ENCODE data around the gene SHOC2. TPM values are rescaled to one million over a fixed set of nuclear protein-coding genes. Genes with fewer than 3 reads are reported as not detected.

SHOC2 gene
- total RNA-seq, 1 experiment from 2014 or later, result 14.3 TPM

DNA sequence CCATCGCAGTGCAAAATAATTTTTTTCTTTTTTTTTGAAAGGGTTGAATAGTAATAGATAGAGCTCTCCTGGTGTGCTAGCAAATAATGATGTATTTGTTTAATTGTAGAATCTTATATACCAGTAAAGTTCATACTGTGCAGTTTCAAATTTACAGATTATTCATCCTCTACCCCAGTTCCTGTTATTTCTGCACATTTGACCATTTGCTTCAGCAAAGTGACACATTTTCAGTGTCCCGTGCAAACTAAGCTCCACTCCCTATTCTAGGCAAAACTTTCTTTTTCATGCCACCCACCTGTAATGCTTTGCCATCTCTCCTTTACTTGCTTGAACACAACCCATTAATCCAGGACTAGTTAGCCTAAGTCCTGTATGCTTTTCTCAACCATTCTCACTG lies 43.0 kb downstream of the SHOC2 start:
- Histone ChIP-seq H3K27me3 (ENCODE audit: low read length) (no peaks in the 10 kb centered on the region), H3K4me1 (ENCODE audit: insufficient read depth, low read length) (no peaks in the 10 kb centered on the region), H3F3A (ENCODE audit: low read length, unreplicated experiment) (no peaks in the 10 kb centered on the region), H3K4me3 (ENCODE audit: low read length) (no peak overlapping the region), H4K20me1 (ENCODE audit: low read length) (no peaks in the 10 kb centered on the region), H3K9me2 (replicated peaks; ENCODE audit: low read length) (no peaks in the 10 kb centered on the region), H3K9me3 (ENCODE audit: low read length) (no peaks in the 10 kb centered on the region), H3K27ac (ENCODE audit: low read length) (no peak overlapping the region), H3K9ac (ENCODE audit: low read length) (no peak overlapping the region), H3K79me2 (ENCODE audit: low read length) (peaks cover 30% of the 10 kb centered on the region), H3K36me3 (ENCODE audit: low read depth, low read length) (no peaks in the 10 kb centered on the region), H2AFZ (ENCODE audit: low read length) (no peak overlapping the region), H3K4me2 (ENCODE audit: low read length) (no peak overlapping the region)
- TF ChIP-seq EZH2 (IDR thresholded peaks at IDR 0.05; ENCODE audit: low read length, unreplicated experiment) (no peak), EZH2phosphoT487 (IDR thresholded peaks at IDR 0.05; ENCODE audit: borderline replicate concordance, low read length) (no peak)
- TF ChIP-seq, protein P1, sequence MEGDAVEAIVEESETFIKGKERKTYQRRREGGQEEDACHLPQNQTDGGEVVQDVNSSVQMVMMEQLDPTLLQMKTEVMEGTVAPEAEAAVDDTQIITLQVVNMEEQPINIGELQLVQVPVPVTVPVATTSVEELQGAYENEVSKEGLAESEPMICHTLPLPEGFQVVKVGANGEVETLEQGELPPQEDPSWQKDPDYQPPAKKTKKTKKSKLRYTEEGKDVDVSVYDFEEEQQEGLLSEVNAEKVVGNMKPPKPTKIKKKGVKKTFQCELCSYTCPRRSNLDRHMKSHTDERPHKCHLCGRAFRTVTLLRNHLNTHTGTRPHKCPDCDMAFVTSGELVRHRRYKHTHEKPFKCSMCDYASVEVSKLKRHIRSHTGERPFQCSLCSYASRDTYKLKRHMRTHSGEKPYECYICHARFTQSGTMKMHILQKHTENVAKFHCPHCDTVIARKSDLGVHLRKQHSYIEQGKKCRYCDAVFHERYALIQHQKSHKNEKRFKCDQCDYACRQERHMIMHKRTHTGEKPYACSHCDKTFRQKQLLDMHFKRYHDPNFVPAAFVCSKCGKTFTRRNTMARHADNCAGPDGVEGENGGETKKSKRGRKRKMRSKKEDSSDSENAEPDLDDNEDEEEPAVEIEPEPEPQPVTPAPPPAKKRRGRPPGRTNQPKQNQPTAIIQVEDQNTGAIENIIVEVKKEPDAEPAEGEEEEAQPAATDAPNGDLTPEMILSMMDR (conservative IDR thresholded peaks at IDR 0.05; ENCODE audit: low read depth, low read length), result no peak
- ChIA-PET POLR2A (ENCODE audit: unreplicated experiment) (no interaction called here), CTCF (no interaction called here)
- intact Hi-C loops (cut with micrococcal nuclease), result no loop called here
- no TSS peak for BruUV-seq (replicated peaks)
- ATAC-seq (no peak), DNase-seq (no peak)

DNA sequence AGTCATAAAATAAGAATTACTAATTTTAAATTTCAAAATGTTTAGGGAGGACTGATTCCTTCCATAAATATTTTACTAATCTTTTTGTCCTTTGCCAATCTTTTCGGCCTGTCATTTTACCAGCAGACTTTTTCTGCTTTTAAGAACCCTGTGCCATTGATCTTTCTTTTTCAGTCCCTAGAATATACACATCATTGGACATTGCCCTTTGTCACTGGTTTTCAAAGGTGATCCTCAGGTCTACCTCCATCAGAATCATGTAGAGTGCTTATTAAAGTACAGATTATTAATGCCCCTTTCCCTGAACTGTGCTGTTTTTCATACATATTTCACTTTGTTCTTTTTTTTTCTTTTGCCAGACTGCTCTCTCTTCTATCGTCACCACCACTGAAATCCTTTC lies 43.8 kb downstream of the SHOC2 start:
- H3K9me3 ChIP-seq (ENCODE audit: low read length), result no peaks in the 10 kb centered on the region
- CTCF ChIA-PET, result no interaction called here
- no peak overlapping the region for H3K9ac ChIP-seq (ENCODE audit: low read length)
- no peak overlapping the region for H3K27ac ChIP-seq (ENCODE audit: low read length)
- POLR2A ChIA-PET (ENCODE audit: unreplicated experiment), result no interaction called here
- no TSS peak for BruUV-seq (replicated peaks)
- no peak overlapping the region for H2AFZ ChIP-seq (ENCODE audit: low read length)
- DNase-seq (no peak), ATAC-seq (no peak)
- no peaks in the 10 kb centered on the region for H4K20me1 ChIP-seq (ENCODE audit: low read length)
- no peak for TF ChIP-seq EZH2phosphoT487 (IDR thresholded peaks at IDR 0.05; ENCODE audit: borderline replicate concordance, low read length)
- TF ChIP-seq, protein P1 (conservative IDR thresholded peaks at IDR 0.05; ENCODE audit: low read depth, low read length), result no peak
- TF ChIP-seq EZH2 (IDR thresholded peaks at IDR 0.05; ENCODE audit: low read length, unreplicated experiment), result no peak
- intact Hi-C loops (cut with micrococcal nuclease), result no loop called here
- H3F3A ChIP-seq (ENCODE audit: low read length, unreplicated experiment), result no peaks in the 10 kb centered on the region
- H3K4me1 ChIP-seq (ENCODE audit: insufficient read depth, low read length), result no peaks in the 10 kb centered on the region
- H3K4me2 ChIP-seq (ENCODE audit: low read length), result no peak overlapping the region
- H3K27me3 ChIP-seq (ENCODE audit: low read length), result no peaks in the 10 kb centered on the region
- no peaks in the 10 kb centered on the region for H3K36me3 ChIP-seq (ENCODE audit: low read depth, low read length)
- H3K4me3 ChIP-seq (ENCODE audit: low read length), result no peak overlapping the region
- H3K79me2 ChIP-seq (ENCODE audit: low read length), result peaks cover 28% of the 10 kb centered on the region
- H3K9me2 ChIP-seq (replicated peaks; ENCODE audit: low read length), result no peaks in the 10 kb centered on the region

DNA sequence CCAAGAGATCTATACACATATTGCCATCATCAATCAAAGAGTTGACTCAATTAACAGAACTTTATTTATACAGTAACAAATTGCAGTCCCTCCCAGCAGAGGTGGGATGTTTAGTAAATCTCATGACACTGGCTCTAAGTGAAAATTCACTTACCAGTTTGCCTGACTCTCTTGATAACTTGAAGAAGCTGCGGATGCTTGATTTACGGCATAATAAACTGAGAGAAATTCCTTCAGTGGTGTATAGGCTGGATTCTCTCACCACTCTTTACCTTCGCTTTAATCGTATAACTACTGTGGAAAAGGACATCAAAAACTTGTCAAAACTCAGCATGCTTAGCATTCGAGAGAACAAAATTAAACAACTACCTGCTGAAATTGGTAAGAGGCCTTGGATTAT lies 45.3 kb downstream of the SHOC2 start:
- Histone ChIP-seq H3K4me3 (ENCODE audit: low read length) (no peak overlapping the region), H2AFZ (ENCODE audit: low read length) (no peak overlapping the region), H4K20me1 (ENCODE audit: low read length) (no peaks in the 10 kb centered on the region), H3K9me2 (replicated peaks; ENCODE audit: low read length) (no peaks in the 10 kb centered on the region), H3K4me1 (ENCODE audit: insufficient read depth, low read length) (no peaks in the 10 kb centered on the region), H3K36me3 (ENCODE audit: low read depth, low read length) (no peaks in the 10 kb centered on the region), H3K27ac (ENCODE audit: low read length) (no peak overlapping the region), H3K9me3 (ENCODE audit: low read length) (no peaks in the 10 kb centered on the region), H3K27me3 (ENCODE audit: low read length) (no peaks in the 10 kb centered on the region), H3K79me2 (ENCODE audit: low read length) (peaks cover 28% of the 10 kb centered on the region), H3K9ac (ENCODE audit: low read length) (no peak overlapping the region), H3F3A (ENCODE audit: low read length, unreplicated experiment) (no peaks in the 10 kb centered on the region), H3K4me2 (ENCODE audit: low read length) (no peak overlapping the region)
- DNase-seq, result no peak
- ChIA-PET CTCF (no interaction called here), POLR2A (ENCODE audit: unreplicated experiment) (no interaction called here)
- TF ChIP-seq, protein P1 (conservative IDR thresholded peaks at IDR 0.05; ENCODE audit: low read depth, low read length), result no peak
- TF ChIP-seq EZH2 (IDR thresholded peaks at IDR 0.05; ENCODE audit: low read length, unreplicated experiment) (no peak), EZH2phosphoT487 (IDR thresholded peaks at IDR 0.05; ENCODE audit: borderline replicate concordance, low read length) (no peak)
- ATAC-seq, result no peak
- no TSS peak for BruUV-seq (replicated peaks)
- intact Hi-C loops (cut with micrococcal nuclease), result no loop called here

Measured in PC-3 (cell line).